K562 (cell line): ENCODE results near the gene MLH3. TPM values are rescaled to one million over a fixed set of nuclear protein-coding genes. Genes with fewer than 3 reads are reported as not detected.

Experiments
- ATAC-seq: fragments of 200-7000 bp; cut with Tn5 transposase; 3 replicates; pipeline ENCODE4 v1.9.1; 2020; ENCODE audit warnings: moderate library complexity
- BruUV-seq: library from RNA; stranded (reverse); fragments of 400-500 nt; replicated peaks from 2 replicates; lab custom pipeline; 2021; lab: Mats Ljungman, UMichigan
- CTCF ChIA-PET: fragments of 300-600 bp; formaldehyde crosslinking; extraction: SDS; loops from one replicate; lab custom pipeline; 2021; ENCODE audit warnings: low intra/inter-chr PET ratio; lab: Yijun Ruan, JAX
- POLR2A ChIA-PET: fragments of 300-600, 350-650 bp; sonication (Branson Sonifier 250); formaldehyde crosslinking; extraction: SDS; loops from one replicate; lab custom pipeline; 2021; ENCODE audit warnings: antibody characterized with exemption, inconsistent platforms; lab: Yijun Ruan, JAX
- DNase-seq, 4 experiments: peaks; one replicate each; pipeline versions ENCODE4 v3.0.0 to v3.0.0-alpha.2; 2011 to 2018; ENCODE audit warnings: low spot score in 3 of 4, mixed read lengths in 3 of 4; ENCODE audit errors: extremely low read depth in 1 of 4
- FAIRE-seq: peaks from 2 replicates; lab custom pipeline; 2011; peaks lifted over from hg19 to GRCh38; lab: Jason Lieb, UNC
- H2AFZ ChIP-seq: 2 replicates; pipeline ENCODE4 v1.6.0; 2011; ENCODE audit warnings: low read depth, low read length, control low read depth, inconsistent platforms
- H3K27ac ChIP-seq: fragments of 200-600 bp; 3 replicates; pipeline ENCODE4 v1.8.0; 2011; ENCODE audit warnings: low read depth, mild to moderate bottlenecking, control low read depth, inconsistent platforms, low read length, moderate library complexity, mixed read lengths; ENCODE audit errors: extremely low read depth
- H3K27me3 ChIP-seq, 2 experiments: fragments of 300-600 bp in 1 of 2; 2 replicates in 1 of 2; 3 replicates in 1 of 2; pipeline versions ENCODE4 v1.6.0 to v1.8.0; 2011; ENCODE audit warnings: inconsistent platforms in 2 of 2, low read length in 2 of 2, mild to moderate bottlenecking in 1 of 2, mixed read lengths in 1 of 2, moderate library complexity in 1 of 2; ENCODE audit not compliant: control insufficient read depth in 2 of 2, insufficient read depth in 2 of 2
- H3K36me3 ChIP-seq: fragments of 300-600 bp; 3 replicates; pipeline ENCODE4 v1.8.0; 2011; ENCODE audit warnings: mild to moderate bottlenecking, low read length, inconsistent platforms; ENCODE audit not compliant: control insufficient read depth, insufficient read depth
- H3K4me1 ChIP-seq, 2 experiments: fragments of 200-600 bp in 1 of 2; replicated peaks in 1 of 2; 2 replicates in 1 of 2; 3 replicates in 1 of 2; pipeline versions ENCODE4 v1.5.1 to v1.8.0; 2011; ENCODE audit warnings: inconsistent platforms in 2 of 2, low read length in 2 of 2, mild to moderate bottlenecking in 1 of 2, mixed read lengths in 1 of 2, moderate library complexity in 1 of 2; ENCODE audit not compliant: control insufficient read depth in 2 of 2, insufficient read depth in 2 of 2
- H3K4me2 ChIP-seq: 2 replicates; pipeline ENCODE4 v1.6.1; 2011; ENCODE audit warnings: low read length, control low read depth, inconsistent platforms, mixed read lengths; ENCODE audit not compliant: insufficient read depth
- H3K4me3 ChIP-seq: fragments of 200-600 bp; sonication (generic), shearing (Covaris generic); 2 replicates; pipeline ENCODE4 v1.5.1; 2016; ENCODE audit warnings: control low read depth, inconsistent platforms
- H3K79me2 ChIP-seq: fragments of 200-600 bp; 3 replicates; pipeline ENCODE4 v1.8.0; 2011; ENCODE audit warnings: low read length, inconsistent platforms; ENCODE audit not compliant: control insufficient read depth, insufficient read depth
- H3K9ac ChIP-seq, 2 experiments: 2 replicates each; pipeline versions ENCODE4 v1.6.0 to v1.6.1; 2011; ENCODE audit warnings: low read depth in 2 of 2, low read length in 2 of 2, control low read depth in 1 of 2, inconsistent platforms in 1 of 2, mild to moderate bottlenecking in 1 of 2, mixed read lengths in 1 of 2; ENCODE audit not compliant: insufficient read depth in 1 of 2
- H3K9me1 ChIP-seq: one replicate; pipeline ENCODE4 v1.6.0; 2011; ENCODE audit warnings: inconsistent platforms, mild to moderate bottlenecking, low read length, moderate library complexity; ENCODE audit not compliant: control insufficient read depth, insufficient read depth
- H3K9me3 ChIP-seq: replicated peaks from 2 replicates; pipeline ENCODE4 v1.5.1; 2011; ENCODE audit warnings: low read depth, low read length, inconsistent platforms; ENCODE audit not compliant: control insufficient read depth, insufficient read depth
- H4K20me1 ChIP-seq: replicated peaks from 2 replicates; pipeline ENCODE4 v1.6.1; 2011; ENCODE audit warnings: low read length, inconsistent platforms, mixed read lengths; ENCODE audit not compliant: control insufficient read depth, insufficient read depth
- ARID3B ChIP-seq: fragments of 250-450 bp; sonication (Bioruptor Pico); IDR thresholded peaks from 2 replicates; pipeline ENCODE4 v1.4.0; 2020; ENCODE audit warnings: borderline replicate concordance
- CC2D1A ChIP-seq: fragments of 450-650 bp; IDR thresholded peaks from 2 replicates; pipeline ENCODE4 v1.6.1; 2017; ENCODE audit warnings: mild to moderate bottlenecking
- E2F8 ChIP-seq: fragments of 450-650 bp; IDR thresholded peaks from 2 replicates; pipeline ENCODE4 v1.7.1; 2018; ENCODE audit warnings: mild to moderate bottlenecking, low read depth; ENCODE audit not compliant: partially characterized antibody
- ETS1 ChIP-seq: conservative IDR thresholded peaks from 2 replicates; pipeline ENCODE4 v1.6.1; 2011; ENCODE audit warnings: low read depth, mild to moderate bottlenecking, low read length; ENCODE audit not compliant: control insufficient read depth
- MCM2 ChIP-seq: fragments of 450-650 bp; IDR thresholded peaks from 2 replicates; pipeline ENCODE4 v1.6.1; 2017; ENCODE audit warnings: low read depth, mild to moderate bottlenecking
- MXI1 ChIP-seq: IDR thresholded peaks from 2 replicates; pipeline ENCODE4 v1.6.1; 2011; ENCODE audit warnings: low read depth, mild to moderate bottlenecking, improper control_type of control experiment, low read length
- NFIX ChIP-seq: fragments of 250-450 bp; sonication (Bioruptor Pico); IDR thresholded peaks from 2 replicates; pipeline ENCODE4 v1.4.0; 2020; ENCODE audit warnings: low read depth, mild to moderate bottlenecking, moderate library complexity
- PRPF4 ChIP-seq: fragments of 200-400 bp; formaldehyde crosslinking; IDR thresholded peaks from one replicate; pipeline ENCODE4 v1.6.1; 2017; ENCODE audit warnings: low read length, low read depth, mild to moderate bottlenecking; ENCODE audit not compliant: insufficient read depth, poor library complexity, severe bottlenecking
- SIN3B ChIP-seq: fragments of 450-650 bp; IDR thresholded peaks from 2 replicates; pipeline ENCODE4 v1.6.1; 2017; ENCODE audit warnings: low read depth, mild to moderate bottlenecking, moderate library complexity
- SRF ChIP-seq, 2 experiments: fragments of 250-450, 450-650 bp in 1 of 2; sonication (Bioruptor Pico) in 1 of 2; sonication (generic) in 1 of 2; formaldehyde crosslinking; IDR thresholded peaks; 2 replicates each; pipeline versions ENCODE4 v1.5.0 to v1.5.1; 2020 to 2022; ENCODE audit warnings: mild to moderate bottlenecking in 1 of 2, missing genetic modification reagents in 1 of 2
- TBL1XR1 ChIP-seq, 2 experiments: IDR thresholded peaks; 2 replicates each; pipeline ENCODE4 v1.6.1; 2012; ENCODE audit warnings: improper control_type of control experiment in 2 of 2, low read length in 2 of 2, mild to moderate bottlenecking in 1 of 2
- TCF3 ChIP-seq: sonication (generic); formaldehyde crosslinking; IDR thresholded peaks from 2 replicates; pipeline ENCODE4 v1.4.0; 2020; ENCODE audit warnings: mild to moderate bottlenecking, missing genetic modification reagents
- ZBTB2 ChIP-seq: fragments of 450-650 bp; IDR thresholded peaks from 2 replicates; pipeline ENCODE4 v1.6.1; 2016; ENCODE audit warnings: antibody characterized with exemption
- WGBS: fragments of 100-300 bp; shearing (Covaris generic); methylation state at CpG from one replicate; pipeline ENCODE4 v1.1.6; 2016; ENCODE audit warnings: low coverage, mixed read lengths; ENCODE audit not compliant: insufficient coverage; ENCODE audit errors: missing lambda C conversion rate; 5-methylcytosine and 5-hydroxymethylcytosine counted together
- in situ Hi-C: fragments of 300-500 bp; cut with MboI; formaldehyde crosslinking; loops from 4 replicates; pipeline ENCODE4 v1.15.0; 2018; ENCODE audit warnings: inconsistent platforms, mixed read lengths
- intact Hi-C: fragments of 100-400 bp; cut with micrococcal nuclease; formaldehyde crosslinking; loops from 2 replicates; pipeline ENCODE4 v1.14.2; 2022
- polyA plus RNA-seq, 8 experiments: library from polyadenylated mRNA; depleted of rRNA in 4 of 8; stranded (reverse) in 5 of 8; unstranded in 3 of 8; fragments of >200 nt; fragmentation: Nextera tagmentation in 2 of 8; fragmentation: Illumina TruSeq in 1 of 8; extraction: Ambion mirVana in 2 of 8; extraction: Trizol in 1 of 8; gene quantifications; 2 replicates each; pipeline versions ENCODE4 v1.2.1 to v1.2.3, GENCODE V29; 2011 to 2014; ENCODE audit warnings: inconsistent platforms in 1 of 8, missing spikeins in 1 of 8
- total RNA-seq, 7 experiments: library from RNA; depleted of rRNA in 6 of 7; stranded (reverse); fragments of >200 nt in 6 of 7; fragmentation: Illumina TruSeq in 2 of 7; extraction: Trizol in 2 of 7; gene quantifications; 2 replicates each; pipeline versions ENCODE4 v1.2.1 to v1.2.3, GENCODE V29; 2011 to 2021; ENCODE audit warnings: low replicate concordance in 1 of 7

Gene MLH3
- total and polyA plus RNA-seq, 9 of the 15 experiments (the other 6 are each of a cell fraction or from before 2014, with no cell fraction given), result 5.9 to 15.3 (median 10.7) TPM

GRCh38 chr14:75040507-75040906, 10.8 kb downstream of the MLH3 start (continued):
- no peak for TF ChIP-seq E2F8
- no peak for TF ChIP-seq TCF3 (CRISPR knock-in tag)
- TF ChIP-seq MCM2, result no peak
- TF ChIP-seq ZBTB2, result no peak

- no peaks in the 10 kb centered on the region for H3K9me3 ChIP-seq
- DNase-seq, result no peak
- no peak overlapping the region for H3K4me2 ChIP-seq
- no peaks in the 10 kb centered on the region for H3K27me3 ChIP-seq
- in situ Hi-C loops, result no loop called here
- no peak for ATAC-seq
- no peaks in the 10 kb centered on the region for H3K4me1 ChIP-seq
- no TSS peak for BruUV-seq
- intact Hi-C loops, result no loop called here
- no peak overlapping the region for H3K27ac ChIP-seq
- no peak overlapping the region for H3K4me3 ChIP-seq
- H2AFZ ChIP-seq, result no peak overlapping the region
- H3K36me3 ChIP-seq, result peaks cover 35% of the 10 kb centered on the region; the same call in 1 of the 3 replicates
- H3K9ac ChIP-seq, result no peak overlapping the region
- CTCF ChIA-PET, result no interaction called here
- H3K9me1 ChIP-seq, result no peaks in the 10 kb centered on the region
- no peaks in the 10 kb centered on the region for H4K20me1 ChIP-seq
- no peaks in the 10 kb centered on the region for H3K79me2 ChIP-seq
- 100% methylated on average over 2 of the region's 2 CpGs for WGBS
- no peak for FAIRE-seq
- POLR2A ChIA-PET, result no interaction called here
- TF ChIP-seq NFIX (CRISPR knock-in tag) (no peak), SIN3B (no peak), MXI1 (no peak), PRPF4 (no peak), CC2D1A (no peak), ARID3B (CRISPR knock-in tag) (no peak), TBL1XR1 (IDR thresholded peaks at IDR 0.05; ENCODE audit: low read length in 2 of 2) (no peak), SRF (CRISPR knock-in tag; IDR thresholded peaks at IDR 0.05) (no peak), ETS1 (no peak)
Measured at GRCh38 chr14:75032939-75033338, 18.3 kb downstream of the MLH3 start.
